Neuronal stem cell (in vitro differentiated cells): ENCODE data around the gene SRBD1.

ENCODE experiments used
- DNase-seq: peaks from one replicate; pipeline ENCODE4 v3.0.0-alpha.2; 2013; ENCODE audit warnings: low spot score
- H2AFZ ChIP-seq: one replicate; pipeline ENCODE4 v1.6.1; 2013; ENCODE audit warnings: mild to moderate bottlenecking, low read length, inconsistent platforms
- H2AK5ac ChIP-seq: 2 replicates; pipeline ENCODE4 v1.6.1; 2013; ENCODE audit warnings: low read depth, mild to moderate bottlenecking, inconsistent platforms, low read length, moderate library complexity, mixed read lengths
- H2BK120ac ChIP-seq: 2 replicates; pipeline ENCODE4 v1.6.1; 2013; ENCODE audit warnings: low read depth, mild to moderate bottlenecking, inconsistent platforms, low read length, moderate library complexity, mixed read lengths
- H2BK12ac ChIP-seq: one replicate; pipeline ENCODE4 v1.6.1; 2013; ENCODE audit warnings: low read length, inconsistent platforms
- H2BK15ac ChIP-seq: 2 replicates; pipeline ENCODE4 v1.6.1; 2013; ENCODE audit warnings: mild to moderate bottlenecking, low read length, inconsistent platforms, mixed read lengths
- H2BK5ac ChIP-seq: one replicate; pipeline ENCODE4 v1.6.1; 2013; ENCODE audit warnings: inconsistent platforms, mild to moderate bottlenecking, low read length, moderate library complexity
- H3K14ac ChIP-seq: one replicate; pipeline ENCODE4 v1.6.1; 2013; ENCODE audit warnings: low read length, inconsistent platforms
- H3K18ac ChIP-seq: 2 replicates; pipeline ENCODE4 v1.6.1; 2013; ENCODE audit warnings: low read length, inconsistent platforms
- H3K23ac ChIP-seq: 2 replicates; pipeline ENCODE4 v1.6.1; 2013; ENCODE audit warnings: low read depth, mild to moderate bottlenecking, mixed read lengths, low read length, inconsistent platforms; ENCODE audit not compliant: poor library complexity
- H3K27ac ChIP-seq: replicated peaks from 3 replicates; pipeline ENCODE4 v1.5.1; 2013; ENCODE audit warnings: low read length, inconsistent platforms
- H3K27me3 ChIP-seq, 3 experiments: 2 replicates each; pipeline ENCODE4 v1.6.1; 2013; ENCODE audit warnings: low read length in 3 of 3, mild to moderate bottlenecking in 2 of 3, inconsistent platforms in 1 of 3, low read depth in 1 of 3, mixed read lengths in 1 of 3, moderate library complexity in 1 of 3; ENCODE audit not compliant: control insufficient read depth in 3 of 3, insufficient read depth in 3 of 3
- H3K36me3 ChIP-seq, 2 donors: replicated peaks in 1 of 2; 2 replicates each; pipeline ENCODE4 v1.6.1; 2013; ENCODE audit warnings: low read length in 2 of 2; ENCODE audit not compliant: control insufficient read depth in 2 of 2, insufficient read depth in 2 of 2
- H3K4ac ChIP-seq: 2 replicates; pipeline ENCODE4 v1.6.1; 2013; ENCODE audit warnings: inconsistent platforms, mild to moderate bottlenecking, low read length, moderate library complexity
- H3K4me1 ChIP-seq, 2 donors: 1 replicate in 1 of 2; 2 replicates in 1 of 2; pipeline ENCODE4 v1.6.1; 2013; ENCODE audit warnings: low read length in 2 of 2, low read depth in 1 of 2; ENCODE audit not compliant: control insufficient read depth in 2 of 2, insufficient read depth in 1 of 2
- H3K4me2 ChIP-seq: one replicate; pipeline ENCODE4 v1.6.1; 2013; ENCODE audit warnings: mild to moderate bottlenecking, low read length, inconsistent platforms; ENCODE audit not compliant: insufficient read depth, poor library complexity, severe bottlenecking
- H3K4me3 ChIP-seq, 2 donors: 2 replicates each; pipeline ENCODE4 v1.5.1; 2013; ENCODE audit warnings: low read length in 2 of 2, mild to moderate bottlenecking in 2 of 2, inconsistent platforms in 1 of 2, moderate library complexity in 1 of 2
- H3K79me1 ChIP-seq: one replicate; pipeline ENCODE4 v1.6.1; 2013; ENCODE audit warnings: low read depth, mild to moderate bottlenecking, inconsistent platforms, low read length, moderate library complexity
- H3K9ac ChIP-seq: one replicate; pipeline ENCODE4 v1.6.1; 2013; ENCODE audit warnings: mild to moderate bottlenecking, low read depth, low read length, inconsistent platforms; ENCODE audit not compliant: poor library complexity
- H3K9me3 ChIP-seq, 2 donors: replicated peaks in 1 of 2; 2 replicates each; pipeline versions ENCODE3 to v1.6.1; 2013; ENCODE audit warnings: low read length in 2 of 2, mild to moderate bottlenecking in 2 of 2, inconsistent platforms in 1 of 2, low read depth in 1 of 2, mixed read lengths in 1 of 2, moderate library complexity in 1 of 2; ENCODE audit not compliant: control insufficient read depth in 2 of 2, insufficient read depth in 1 of 2
- H4K8ac ChIP-seq: one replicate; pipeline ENCODE4 v1.6.1; 2013; ENCODE audit warnings: low read depth, mild to moderate bottlenecking, inconsistent platforms, low read length, moderate library complexity
- H4K91ac ChIP-seq: one replicate; pipeline ENCODE4 v1.6.1; 2013; ENCODE audit warnings: low read length, low read depth, mild to moderate bottlenecking, inconsistent platforms; ENCODE audit not compliant: poor library complexity
- WGBS, 2 donors: extraction: QIAGEN DNeasy Blood & Tissue Kit; methylation state at CpG; one replicate each; pipeline ENCODE4 v1.1.7; 2013; ENCODE audit warnings: missing lambda C conversion rate in 2 of 2, mixed read lengths in 1 of 2; ENCODE audit not compliant: insufficient read length in 2 of 2, insufficient replicate concordance in 1 of 2; ENCODE audit errors: extremely low coverage in 2 of 2; 5-methylcytosine and 5-hydroxymethylcytosine counted together

SRBD1 gene

DNA sequence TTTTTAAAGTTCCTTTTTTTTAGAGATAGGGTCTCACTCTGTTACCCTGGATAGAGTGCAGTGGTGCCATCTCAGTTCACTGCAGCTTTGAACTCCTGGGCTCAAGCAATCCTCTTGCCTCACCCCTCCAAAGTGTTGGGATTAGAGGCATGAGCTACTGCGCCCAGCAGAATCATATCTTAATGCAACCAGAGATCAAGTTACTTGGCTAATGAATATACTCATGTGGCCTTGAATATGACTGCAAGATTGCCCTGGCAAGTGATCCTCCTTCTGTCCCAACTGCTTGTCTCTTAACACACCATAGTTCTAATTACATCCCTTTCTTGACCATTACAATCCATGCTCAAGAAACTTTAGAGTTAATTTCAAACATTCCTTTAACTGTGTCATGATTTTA is 133.5 kb downstream of the SRBD1 start:
- Histone ChIP-seq H2AK5ac (no peak overlapping the region), H3K4ac (no peak overlapping the region), H3K79me1 (no peaks in the 10 kb centered on the region), H3K14ac (no peak overlapping the region), H4K91ac (no peak overlapping the region), H3K4me2 (no peak overlapping the region), H3K27me3 (no peaks in the 10 kb centered on the region), H3K9me3 (no peaks in the 10 kb centered on the region), H4K8ac (no peak overlapping the region), H3K4me1 (no peaks in the 10 kb centered on the region), H3K23ac (no peak overlapping the region), H2BK15ac (no peak overlapping the region), H2AFZ (no peak overlapping the region), H3K27ac (no peak overlapping the region), H2BK12ac (no peak overlapping the region), H3K4me3 (no peak overlapping the region), H3K9ac (no peak overlapping the region), H2BK120ac (no peak overlapping the region), H3K36me3 (no peaks in the 10 kb centered on the region), H3K18ac (no peak overlapping the region), H2BK5ac (no peak overlapping the region)
- DNase-seq: no peak
- no CpG with 5 or more reads among the region's 1 CpG for WGBS, 2 donors

DNA sequence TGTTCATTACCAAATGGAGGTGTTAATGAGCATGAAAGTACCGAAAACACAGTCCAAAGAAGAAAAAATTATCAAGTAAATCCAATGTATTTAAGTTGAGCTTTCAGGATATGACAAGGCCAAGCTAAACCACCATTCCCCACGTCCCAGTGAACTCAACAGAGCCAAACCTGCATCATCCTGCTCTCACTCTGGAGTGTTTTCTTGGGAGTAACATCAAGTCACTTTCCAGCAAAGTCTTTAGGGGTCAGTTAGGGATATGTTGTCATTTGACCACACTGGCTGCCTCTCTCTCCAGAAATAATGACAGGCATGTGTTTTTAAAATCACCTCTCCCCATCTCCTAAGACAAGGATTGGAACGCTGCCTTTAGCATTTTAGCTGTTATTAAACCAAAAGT is 140.5 kb downstream of the SRBD1 start:
- Histone ChIP-seq H3K4me3 (no peak overlapping the region), H4K8ac (no peak overlapping the region), H2BK5ac (no peak overlapping the region), H3K27ac (no peak overlapping the region), H4K91ac (no peak overlapping the region), H2AFZ (no peak overlapping the region), H3K4ac (no peak overlapping the region), H3K14ac (no peak overlapping the region), H2BK12ac (no peak overlapping the region), H2AK5ac (no peak overlapping the region), H3K4me1 (peaks cover 0 to 18% of the 10 kb centered on the region in 2 donors), H3K18ac (no peak overlapping the region), H3K23ac (no peak overlapping the region), H3K36me3 (no peaks in the 10 kb centered on the region), H2BK120ac (no peak overlapping the region), H3K9me3 (no peaks in the 10 kb centered on the region), H3K9ac (no peak overlapping the region), H2BK15ac (no peak overlapping the region), H3K27me3 (no peaks in the 10 kb centered on the region), H3K79me1 (no peaks in the 10 kb centered on the region), H3K4me2 (no peak overlapping the region)
- no peak for DNase-seq
- no CpG with 5 or more reads among the region's 3 CpGs for WGBS, 2 donors

DNA sequence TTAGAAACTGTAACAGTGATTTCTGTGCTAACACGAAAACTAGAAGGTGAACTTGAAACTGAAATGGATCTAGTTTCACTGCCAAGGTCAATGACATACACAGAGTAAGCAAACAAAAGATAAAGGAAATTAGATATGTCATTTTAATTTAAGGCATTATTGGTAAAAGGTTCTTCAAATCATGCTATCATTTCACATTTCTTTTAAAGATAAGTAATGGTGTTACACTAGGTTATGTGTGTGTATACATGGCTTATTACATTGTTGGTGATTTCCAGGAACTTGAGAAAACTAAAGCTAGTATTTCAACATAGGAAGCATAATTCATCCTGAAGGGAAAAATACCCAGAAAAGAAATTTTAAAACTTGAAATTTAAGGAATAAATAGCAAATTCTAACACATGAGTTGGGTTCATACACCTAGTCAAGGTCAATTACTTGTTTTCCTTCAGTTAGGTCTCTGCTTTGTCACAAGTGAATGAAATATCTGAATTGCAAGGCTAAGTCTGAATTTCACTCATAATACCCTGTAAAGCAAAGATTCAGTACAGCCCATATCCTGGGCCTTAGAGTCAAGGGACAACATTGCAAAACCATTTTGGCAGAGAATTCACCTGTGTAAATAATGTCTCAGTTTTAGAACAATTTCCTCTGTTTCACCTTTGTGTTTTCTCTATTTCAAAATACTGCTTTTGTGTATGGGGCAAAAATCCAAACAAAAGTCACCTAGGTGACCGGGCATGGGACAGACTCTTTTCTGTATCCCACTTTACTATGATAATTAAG is 141.6 kb downstream of the SRBD1 start:
- Histone ChIP-seq H3K9ac (no peak overlapping the region), H3K27me3 (no peaks in the 10 kb centered on the region), H3K4me1 (peaks cover 0 to 18% of the 10 kb centered on the region in 2 donors), H3K27ac (no peak overlapping the region), H3K4ac (no peak overlapping the region), H4K8ac (no peak overlapping the region), H4K91ac (no peak overlapping the region), H3K36me3 (no peaks in the 10 kb centered on the region), H2AK5ac (no peak overlapping the region), H2BK15ac (no peak overlapping the region), H3K18ac (no peak overlapping the region), H3K9me3 (no peaks in the 10 kb centered on the region), H2BK12ac (no peak overlapping the region), H2AFZ (no peak overlapping the region), H3K79me1 (no peaks in the 10 kb centered on the region), H3K4me3 (no peak overlapping the region), H2BK5ac (no peak overlapping the region), H3K4me2 (no peak overlapping the region), H3K14ac (no peak overlapping the region), H2BK120ac (no peak overlapping the region), H3K23ac (no peak overlapping the region)
- no CpG with 5 or more reads among the region's 2 CpGs for WGBS, 2 donors
- no peak for DNase-seq

DNA sequence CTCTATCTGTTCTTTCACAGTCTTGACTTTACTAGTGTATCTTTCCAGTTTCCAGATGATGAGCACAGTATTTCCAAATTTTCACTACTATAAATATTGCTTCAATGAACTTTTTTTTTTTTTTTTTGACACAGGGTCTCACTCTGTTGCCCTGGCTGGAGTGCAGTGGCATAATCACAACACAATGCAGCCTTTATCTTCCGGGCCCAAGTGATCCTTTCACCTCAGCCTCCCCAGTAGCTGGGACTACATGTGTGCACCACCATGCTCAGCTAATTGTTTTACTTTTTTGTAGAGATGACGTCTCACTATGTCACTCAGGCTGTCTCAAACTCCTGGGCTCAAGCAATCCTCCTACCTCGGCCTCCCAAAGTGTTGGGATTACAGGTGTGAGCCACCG is 142.8 kb downstream of the SRBD1 start:
- Histone ChIP-seq H4K8ac (no peak overlapping the region), H4K91ac (no peak overlapping the region), H3K9me3 (no peaks in the 10 kb centered on the region), H2AFZ (no peak overlapping the region), H3K18ac (no peak overlapping the region), H3K27me3 (no peaks in the 10 kb centered on the region), H2BK120ac (no peak overlapping the region), H3K4me3 (no peak overlapping the region), H3K4ac (no peak overlapping the region), H2BK12ac (no peak overlapping the region), H3K36me3 (no peaks in the 10 kb centered on the region), H2BK5ac (no peak overlapping the region), H3K9ac (no peak overlapping the region), H3K23ac (no peak overlapping the region), H3K27ac (no peak overlapping the region), H3K14ac (no peak overlapping the region), H2AK5ac (no peak overlapping the region), H2BK15ac (no peak overlapping the region), H3K79me1 (no peaks in the 10 kb centered on the region), H3K4me2 (no peak overlapping the region), H3K4me1 (peaks cover 0 to 18% of the 10 kb centered on the region in 2 donors)
- WGBS, 2 donors: no CpG with 5 or more reads among the region's 4 CpGs
- DNase-seq: no peak
